Skeletal muscle satellite cell (primary cell): ENCODE measurements around the gene TPP2.

ENCODE experiments used
- H3K27me3 ChIP-seq: 2 replicates; pipeline ENCODE4 v1.7.0; 2013; ENCODE audit warnings: low read length; ENCODE audit not compliant: control insufficient read depth, insufficient read depth
- H3K36me3 ChIP-seq: 2 replicates; pipeline ENCODE4 v1.7.0; 2013; ENCODE audit warnings: mild to moderate bottlenecking, control low read depth, low read length; ENCODE audit not compliant: insufficient read depth
- H3K4me1 ChIP-seq: 2 replicates; pipeline ENCODE4 v1.7.0; 2013; ENCODE audit warnings: low read length; ENCODE audit not compliant: control insufficient read depth, insufficient read depth
- H3K4me2 ChIP-seq: 2 replicates; pipeline ENCODE4 v1.7.0; 2013; ENCODE audit warnings: mild to moderate bottlenecking, low read length
- H3K4me3 ChIP-seq: 2 replicates; pipeline ENCODE4 v1.7.0; 2013; ENCODE audit warnings: low read length
- H3K9ac ChIP-seq: 2 replicates; pipeline ENCODE4 v1.7.0; 2013; ENCODE audit warnings: mild to moderate bottlenecking, low read depth, low read length, moderate library complexity
- H3K9me3 ChIP-seq: replicated peaks from 2 replicates; pipeline ENCODE4 v1.7.0; 2013; ENCODE audit warnings: mild to moderate bottlenecking, control low read depth, low read length

The TPP2 gene

DNA sequence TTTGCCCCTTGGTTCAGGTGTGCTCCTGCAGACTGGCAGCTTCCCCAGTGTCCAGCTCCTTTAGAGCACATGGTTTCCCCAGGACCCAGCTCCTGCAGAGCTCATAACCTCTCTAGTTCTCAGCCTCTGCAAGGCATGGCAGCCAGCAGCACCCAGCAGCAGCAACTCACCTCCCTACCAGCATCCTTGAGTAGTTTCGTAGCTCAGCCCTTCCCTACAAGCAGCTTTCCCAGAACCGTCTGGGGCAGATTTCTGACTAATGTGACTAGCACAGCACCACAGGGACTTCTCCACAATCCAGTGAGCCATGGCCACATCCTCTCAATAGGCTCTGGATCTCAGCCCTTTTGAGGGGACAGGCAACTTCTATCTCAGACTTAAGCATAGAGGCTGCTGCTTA lies 112.2 kb downstream of the TPP2 start:
- H3K4me3 ChIP-seq, result no peak overlapping the region
- H3K4me1 ChIP-seq, result peaks cover 32% of the 10 kb centered on the region
- no peak overlapping the region for H3K9ac ChIP-seq

DNA sequence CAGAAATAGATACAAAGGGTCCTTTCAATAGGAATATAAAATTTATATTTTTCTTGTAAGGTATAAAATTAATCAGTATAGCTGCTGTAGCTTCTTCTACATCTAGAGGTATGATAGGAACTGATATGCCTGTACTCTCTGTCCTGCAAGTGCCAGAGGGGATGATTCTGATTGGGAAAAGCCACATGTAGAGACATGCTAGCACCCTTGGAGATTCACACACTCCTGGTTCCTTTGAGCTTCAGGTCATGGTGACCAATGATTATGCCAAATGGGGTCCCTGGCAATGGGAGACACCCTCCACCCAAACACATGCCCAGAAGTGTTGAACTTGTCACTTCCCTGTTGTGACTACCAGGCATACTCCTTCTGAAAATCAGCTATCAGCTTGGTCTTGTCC lies 112.8 kb downstream of the TPP2 start:
- Histone ChIP-seq H3K27me3 (peaks cover 6% of the 10 kb centered on the region), H3K4me2 (no peak overlapping the region), H3K4me1 (peaks cover 29% of the 10 kb centered on the region), H3K4me3 (no peak overlapping the region), H3K36me3 (no peaks in the 10 kb centered on the region), H3K9me3 (peaks cover 2% of the 10 kb centered on the region), H3K9ac (no peak overlapping the region)

More for the DNA sequence above, 112.2 kb downstream of the TPP2 start:
- H3K36me3 ChIP-seq, result no peaks in the 10 kb centered on the region
- H3K9me3 ChIP-seq, result peaks cover 2% of the 10 kb centered on the region
- H3K4me2 ChIP-seq, result no peak overlapping the region
- H3K27me3 ChIP-seq, result peaks cover 6% of the 10 kb centered on the region

DNA sequence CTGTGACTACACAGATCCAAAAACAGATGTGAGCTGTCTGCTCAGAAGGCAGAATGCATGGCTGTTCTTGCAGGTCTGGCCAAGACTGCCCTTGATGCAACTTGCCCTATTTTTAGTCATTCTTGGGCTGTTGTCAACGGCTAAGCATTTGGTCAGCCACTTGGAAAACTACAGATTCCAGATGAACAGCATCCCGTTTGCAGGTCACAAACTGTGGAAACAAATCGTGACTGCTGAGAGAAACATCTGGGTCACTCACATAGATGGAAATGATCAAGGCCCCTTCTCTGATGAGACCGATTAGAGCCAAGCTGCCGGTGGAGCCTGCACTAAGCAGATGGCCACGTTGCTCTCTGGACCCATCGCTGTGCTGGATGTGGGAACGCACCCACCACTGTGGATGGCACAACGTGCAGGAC lies 113.5 kb downstream of the TPP2 start:
- H3K4me2 ChIP-seq, result no peak overlapping the region
- no peak overlapping the region for H3K4me3 ChIP-seq
- H3K27me3 ChIP-seq, result peaks cover 6% of the 10 kb centered on the region
- no peak overlapping the region for H3K9ac ChIP-seq
- H3K9me3 ChIP-seq, result peaks cover 2% of the 10 kb centered on the region
- H3K36me3 ChIP-seq, result no peaks in the 10 kb centered on the region
- peaks cover 22% of the 10 kb centered on the region for H3K4me1 ChIP-seq

DNA sequence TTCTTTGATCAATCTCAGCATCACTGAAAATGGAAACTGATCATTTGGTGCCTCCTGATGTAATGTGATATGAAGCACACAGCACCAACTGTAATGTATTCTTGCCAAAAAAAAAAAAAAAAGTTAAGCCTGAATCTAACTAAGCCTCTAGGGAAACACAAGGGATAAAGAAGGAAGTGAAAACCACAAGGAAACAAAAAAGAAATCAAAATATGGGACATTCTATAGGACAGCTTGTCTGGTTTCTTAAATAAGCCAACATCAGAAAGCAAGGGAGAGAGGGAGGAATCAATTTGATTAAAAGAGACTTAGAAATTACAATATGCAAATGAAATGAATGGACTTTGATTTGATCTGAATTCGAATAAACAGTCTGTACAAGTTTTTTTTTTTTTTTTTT lies 118.7 kb downstream of the TPP2 start:
- Histone ChIP-seq H3K4me1 (peaks cover 24% of the 10 kb centered on the region), H3K4me3 (no peak overlapping the region), H3K4me2 (no peak overlapping the region), H3K36me3 (no peaks in the 10 kb centered on the region), H3K9ac (no peak overlapping the region), H3K9me3 (no peaks in the 10 kb centered on the region), H3K27me3 (no peaks in the 10 kb centered on the region)

DNA sequence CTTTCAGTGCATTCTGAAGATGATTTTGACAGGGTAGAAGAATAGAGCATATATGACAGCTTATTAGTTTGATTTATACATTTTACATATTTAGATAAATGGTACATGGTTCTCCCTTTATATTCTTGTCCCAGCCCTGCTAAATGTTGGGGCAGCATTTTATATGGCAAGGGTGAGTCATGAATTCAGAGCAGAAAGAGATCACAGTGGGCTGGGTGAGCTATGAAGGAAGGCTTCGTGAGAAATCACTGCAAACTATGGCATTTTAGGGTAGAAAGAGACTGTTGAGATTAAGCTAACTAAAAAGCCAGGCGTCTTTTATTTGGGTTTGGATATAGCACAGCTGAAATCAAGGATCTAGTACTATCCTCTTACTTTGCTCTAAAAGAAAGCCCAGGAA lies 122.0 kb downstream of the TPP2 start:
- Histone ChIP-seq H3K4me2 (peak overlapping the region; percentile 6), H3K4me3 (peak overlapping the region; percentile 28), H3K9me3 (no peaks in the 10 kb centered on the region), H3K36me3 (no peaks in the 10 kb centered on the region), H3K9ac (no peak overlapping the region), H3K27me3 (no peaks in the 10 kb centered on the region), H3K4me1 (peaks cover 30% of the 10 kb centered on the region)

DNA sequence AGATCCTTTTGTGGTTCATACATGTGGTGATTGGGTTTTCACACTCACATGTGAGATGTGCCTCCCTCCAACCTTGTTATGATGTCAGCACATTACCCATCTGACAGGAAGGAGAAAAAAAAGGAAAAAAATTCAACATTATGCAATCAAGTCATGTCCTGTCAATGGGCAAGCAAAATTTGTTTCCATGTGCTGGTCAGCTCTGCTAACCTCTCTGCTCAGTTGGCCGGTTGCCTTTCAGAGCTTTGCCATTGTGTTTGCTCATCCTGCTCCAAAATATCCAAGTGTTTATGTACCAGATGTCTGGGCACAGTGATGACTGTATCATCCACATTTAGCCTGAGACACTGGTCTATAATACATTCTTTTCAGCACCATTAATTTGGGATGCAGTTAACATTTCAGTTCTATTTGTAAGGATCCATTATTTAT lies 125.0 kb downstream of the TPP2 start:
- peaks cover 30% of the 10 kb centered on the region for H3K4me1 ChIP-seq

DNA sequence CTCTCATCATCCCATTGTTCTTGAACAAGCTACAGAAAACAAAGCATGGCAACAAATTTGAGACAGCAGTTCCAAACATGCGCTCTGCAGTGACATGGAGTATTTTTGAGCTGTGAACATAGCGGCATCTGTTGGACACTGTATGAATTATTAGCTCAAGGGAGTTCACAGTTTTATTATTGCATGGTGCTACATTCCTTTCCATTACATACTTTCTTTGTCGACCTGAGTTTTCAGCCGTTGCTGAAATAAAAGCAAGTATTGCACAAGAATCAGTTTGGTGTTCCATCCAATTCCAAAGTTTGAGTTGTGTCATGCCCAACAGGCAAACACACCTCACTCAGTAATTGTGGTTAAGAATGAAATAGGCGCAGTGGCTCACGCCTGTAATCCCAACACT lies 128.1 kb downstream of the TPP2 start:
- Histone ChIP-seq H3K9me3 (no peaks in the 10 kb centered on the region), H3K9ac (no peak overlapping the region), H3K4me2 (no peak overlapping the region), H3K4me3 (no peak overlapping the region), H3K4me1 (peaks cover 18% of the 10 kb centered on the region), H3K36me3 (no peaks in the 10 kb centered on the region), H3K27me3 (no peaks in the 10 kb centered on the region)

More for the DNA sequence above, 125.0 kb downstream of the TPP2 start:
- Histone ChIP-seq H3K9me3 (no peaks in the 10 kb centered on the region), H3K4me3 (no peak overlapping the region), H3K4me2 (no peak overlapping the region), H3K36me3 (no peaks in the 10 kb centered on the region), H3K9ac (no peak overlapping the region), H3K27me3 (no peaks in the 10 kb centered on the region)

DNA sequence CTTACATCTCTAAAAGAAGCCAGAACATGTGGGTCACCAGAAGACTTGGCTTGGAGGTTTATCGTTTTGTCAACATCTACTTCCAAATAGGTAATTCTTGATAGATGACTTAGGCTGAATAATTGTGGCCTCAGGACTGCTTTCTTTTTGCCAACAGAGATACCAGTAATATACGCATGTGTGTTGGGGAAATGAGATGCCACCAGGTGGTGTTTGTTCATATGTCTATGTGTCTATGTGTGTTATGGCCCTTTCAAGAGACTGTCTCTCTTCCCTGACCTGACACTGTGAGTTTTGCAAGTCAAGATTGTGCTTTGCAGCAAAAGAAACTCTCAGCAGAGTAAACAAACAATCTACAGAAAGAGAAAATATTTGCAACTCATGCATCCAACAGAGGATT lies 129.6 kb downstream of the TPP2 start:
- no peak overlapping the region for H3K4me3 ChIP-seq
- H3K4me1 ChIP-seq, result peaks cover 16% of the 10 kb centered on the region
- H3K9ac ChIP-seq, result no peak overlapping the region

More for the DNA sequence above, 129.6 kb downstream of the TPP2 start:
- Histone ChIP-seq H3K9me3 (no peaks in the 10 kb centered on the region), H3K36me3 (no peaks in the 10 kb centered on the region), H3K27me3 (peaks cover 12% of the 10 kb centered on the region), H3K4me2 (no peak overlapping the region)
